D341Med (cell line): ENCODE data around the gene SDK2.
"Not testable (repeated sequence)": the region's sequence is repeated elsewhere in the genome, so short reads cannot be mapped to it uniquely, and the experiment has no call there.

ENCODE experiments used
- DNase-seq: peaks from one replicate; pipeline ENCODE4 v3.0.0; 2012; ENCODE audit warnings: low spot score

SDK2 gene

GRCh38 chr17:73480740-73481139 lies 163.5 kb downstream of the SDK2 start:
- no peak for DNase-seq

GRCh38 chr17:73478768-73479424 lies 165.3 kb downstream of the SDK2 start:
- no peak for DNase-seq

- DNase-seq = no peak
Measured at GRCh38 chr17:73478334-73478733, 165.9 kb downstream of the SDK2 start.

GRCh38 chr17:73476890-73477350 lies 167.3 kb downstream of the SDK2 start:
- no peak for DNase-seq

GRCh38 chr17:73474370-73474988 lies 169.8 kb downstream of the SDK2 start:
- no peak for DNase-seq

GRCh38 chr17:73472715-73473114 lies 171.5 kb downstream of the SDK2 start:
- DNase-seq = not testable (repeated sequence)

- no peak for DNase-seq
Measured at GRCh38 chr17:73471924-73472323, 172.3 kb downstream of the SDK2 start.

GRCh38 chr17:73470316-73470826 lies 173.9 kb downstream of the SDK2 start:
- no peak for DNase-seq

GRCh38 chr17:73469311-73469710 lies 174.9 kb downstream of the SDK2 start:
- DNase-seq = no peak

GRCh38 chr17:73468221-73468620 lies 176.0 kb downstream of the SDK2 start:
- DNase-seq = no peak

- no peak for DNase-seq
Measured at GRCh38 chr17:73467651-73468050, 176.6 kb downstream of the SDK2 start.

GRCh38 chr17:73466704-73467433 lies 177.4 kb downstream of the SDK2 start:
- DNase-seq = no peak

- DNase-seq = no peak
Measured at GRCh38 chr17:73465953-73466230, 178.4 kb downstream of the SDK2 start.

- no peak for DNase-seq
Measured at GRCh38 chr17:73465130-73465952, 178.9 kb downstream of the SDK2 start.

- no peak for DNase-seq
Measured at GRCh38 chr17:73464447-73464846, 179.8 kb downstream of the SDK2 start.

GRCh38 chr17:73463821-73464220 lies 180.4 kb downstream of the SDK2 start:
- DNase-seq = no peak

GRCh38 chr17:73462823-73463222 lies 181.4 kb downstream of the SDK2 start:
- DNase-seq = peak; percentile 67

GRCh38 chr17:73459980-73460379 lies 184.3 kb downstream of the SDK2 start:
- DNase-seq = no peak

- DNase-seq = no peak
Measured at GRCh38 chr17:73455767-73456166, 188.5 kb downstream of the SDK2 start.

- no peak for DNase-seq
Measured at GRCh38 chr17:73455050-73455687, 189.1 kb downstream of the SDK2 start.

GRCh38 chr17:73453494-73453893 lies 190.8 kb downstream of the SDK2 start:
- not testable (repeated sequence) for DNase-seq

GRCh38 chr17:73453090-73453489 lies 191.2 kb downstream of the SDK2 start:
- no peak for DNase-seq
